K562 (cell line): Measurements from ENCODE around the gene MAP2K4. TPM values are rescaled to one million over a fixed set of nuclear protein-coding genes. Genes with fewer than 3 reads are reported as not detected.

Source experiments
- CC2D1A ChIP-seq: fragments of 450-650 bp; IDR thresholded peaks from 2 replicates; pipeline ENCODE4 v1.6.1; 2017; ENCODE audit warnings: mild to moderate bottlenecking
- CTBP1 ChIP-seq: fragments of 450-650 bp; IDR thresholded peaks from 2 replicates; pipeline ENCODE4 v1.6.1; 2016; ENCODE audit warnings: borderline replicate concordance
- FIP1L1 ChIP-seq: fragments of 200-400 bp; formaldehyde crosslinking; IDR thresholded peaks from 2 replicates; pipeline ENCODE4 v1.6.1; 2018; ENCODE audit warnings: mild to moderate bottlenecking, low read depth, low read length; ENCODE audit not compliant: poor library complexity, severe bottlenecking
- MYC ChIP-seq, 2 experiments: fragments of 250-450 bp in 1 of 2; sonication (Bioruptor Pico) in 1 of 2; IDR thresholded peaks; 2 replicates each; pipeline versions ENCODE4 v1.5.1 to v1.6.1; 2012 to 2021; ENCODE audit warnings: low read depth in 2 of 2, borderline replicate concordance in 1 of 2, improper control_type of control experiment in 1 of 2, low read length in 1 of 2, mild to moderate bottlenecking in 1 of 2, moderate library complexity in 1 of 2
- PURB ChIP-seq: sonication (generic); formaldehyde crosslinking; IDR thresholded peaks from 2 replicates; pipeline ENCODE4 v1.9.0; 2021; ENCODE audit warnings: low read depth, mild to moderate bottlenecking, missing genetic modification reagents
- PYGO2 ChIP-seq: fragments of 450-650 bp; IDR thresholded peaks from 2 replicates; pipeline ENCODE4 v1.6.1; 2016; ENCODE audit warnings: mild to moderate bottlenecking, missing genetic modification characterization, moderate library complexity, missing compliant biosample characterization
- RB1 ChIP-seq: fragments of 450-650 bp; IDR thresholded peaks from 2 replicates; pipeline ENCODE4 v1.6.1; 2017; ENCODE audit warnings: low read depth, mild to moderate bottlenecking
- RNF2 ChIP-seq: sonication (generic); IDR thresholded peaks from 2 replicates; pipeline ENCODE4 v1.6.1; 2016
- SMAD4 ChIP-seq: fragments of 250-450 bp; sonication (Bioruptor Pico); conservative IDR thresholded peaks from 2 replicates; pipeline ENCODE4 v1.8.0; 2021; ENCODE audit warnings: inconsistent platforms, mild to moderate bottlenecking, moderate library complexity
- SP1 ChIP-seq: sonication (generic); formaldehyde crosslinking; IDR thresholded peaks from 2 replicates; pipeline ENCODE4 v1.8.1; 2022; ENCODE audit warnings: mild to moderate bottlenecking, missing genetic modification reagents
- TAF1 ChIP-seq: IDR thresholded peaks from 2 replicates; pipeline ENCODE4 v1.6.1; 2011; ENCODE audit warnings: mild to moderate bottlenecking, low read length, moderate library complexity; ENCODE audit not compliant: insufficient read depth, control insufficient read depth, severe bottlenecking; ENCODE audit errors: extremely low read depth
- TEAD1 ChIP-seq, 2 experiments: fragments of 450-650 bp in 1 of 2; sonication (generic) in 1 of 2; formaldehyde crosslinking; IDR thresholded peaks; 2 replicates each; pipeline versions ENCODE4 v1.4.0 to v1.8.0; 2020 to 2022; ENCODE audit warnings: mild to moderate bottlenecking in 2 of 2, missing genetic modification reagents in 1 of 2
- ZFX ChIP-seq: sonication (generic); formaldehyde crosslinking; IDR thresholded peaks from 2 replicates; pipeline ENCODE4 v1.8.0; 2022; ENCODE audit warnings: mild to moderate bottlenecking, missing genetic modification reagents, moderate library complexity
- polyA plus RNA-seq, 8 experiments: library from polyadenylated mRNA; depleted of rRNA in 4 of 8; stranded (reverse) in 5 of 8; unstranded in 3 of 8; fragments of >200 nt; fragmentation: Nextera tagmentation in 2 of 8; fragmentation: Illumina TruSeq in 1 of 8; extraction: Ambion mirVana in 2 of 8; extraction: Trizol in 1 of 8; gene quantifications; 2 replicates each; pipeline versions ENCODE4 v1.2.1 to v1.2.3, GENCODE V29; 2011 to 2014; ENCODE audit warnings: inconsistent platforms in 1 of 8, missing spikeins in 1 of 8
- total RNA-seq, 7 experiments: library from RNA; depleted of rRNA in 6 of 7; stranded (reverse); fragments of >200 nt in 6 of 7; fragmentation: Illumina TruSeq in 2 of 7; extraction: Trizol in 2 of 7; gene quantifications; 2 replicates each; pipeline versions ENCODE4 v1.2.1 to v1.2.3, GENCODE V29; 2011 to 2021; ENCODE audit warnings: low replicate concordance in 1 of 7
- TF ChIP-seq, protein P1 (sequence below), 2 experiments: IDR thresholded peaks; 2 replicates each; pipeline ENCODE4 v1.6.1; 2012; ENCODE audit warnings: improper control_type of control experiment in 2 of 2, low read depth in 2 of 2, low read length in 2 of 2, borderline replicate concordance in 1 of 2
- TF ChIP-seq, protein P2 (sequence below): fragments of 150-350 bp; IDR thresholded peaks from 2 replicates; pipeline ENCODE4 v1.6.1; 2014; ENCODE audit warnings: low read depth, mild to moderate bottlenecking, low read length, borderline replicate concordance
- TF ChIP-seq, protein P3 (sequence below): sonication (generic); formaldehyde crosslinking; IDR thresholded peaks from 2 replicates; pipeline ENCODE4 v1.8.0; 2022; ENCODE audit warnings: missing genetic modification reagents, mild to moderate bottlenecking, moderate library complexity, borderline replicate concordance
- TF ChIP-seq, protein P4 (sequence below): fragments of 200-800 bp; sonication (Bioruptor generic); IDR thresholded peaks from 2 replicates; pipeline ENCODE4 v1.6.1; 2017; ENCODE audit warnings: missing genetic modification characterization, missing compliant biosample characterization

The MAP2K4 gene
- total and polyA plus RNA-seq, 9 of the 15 experiments (the other 6 are each of a cell fraction or from before 2014, with no cell fraction given): 3.0 to 15.9 (median 10.8) TPM

DNA sequence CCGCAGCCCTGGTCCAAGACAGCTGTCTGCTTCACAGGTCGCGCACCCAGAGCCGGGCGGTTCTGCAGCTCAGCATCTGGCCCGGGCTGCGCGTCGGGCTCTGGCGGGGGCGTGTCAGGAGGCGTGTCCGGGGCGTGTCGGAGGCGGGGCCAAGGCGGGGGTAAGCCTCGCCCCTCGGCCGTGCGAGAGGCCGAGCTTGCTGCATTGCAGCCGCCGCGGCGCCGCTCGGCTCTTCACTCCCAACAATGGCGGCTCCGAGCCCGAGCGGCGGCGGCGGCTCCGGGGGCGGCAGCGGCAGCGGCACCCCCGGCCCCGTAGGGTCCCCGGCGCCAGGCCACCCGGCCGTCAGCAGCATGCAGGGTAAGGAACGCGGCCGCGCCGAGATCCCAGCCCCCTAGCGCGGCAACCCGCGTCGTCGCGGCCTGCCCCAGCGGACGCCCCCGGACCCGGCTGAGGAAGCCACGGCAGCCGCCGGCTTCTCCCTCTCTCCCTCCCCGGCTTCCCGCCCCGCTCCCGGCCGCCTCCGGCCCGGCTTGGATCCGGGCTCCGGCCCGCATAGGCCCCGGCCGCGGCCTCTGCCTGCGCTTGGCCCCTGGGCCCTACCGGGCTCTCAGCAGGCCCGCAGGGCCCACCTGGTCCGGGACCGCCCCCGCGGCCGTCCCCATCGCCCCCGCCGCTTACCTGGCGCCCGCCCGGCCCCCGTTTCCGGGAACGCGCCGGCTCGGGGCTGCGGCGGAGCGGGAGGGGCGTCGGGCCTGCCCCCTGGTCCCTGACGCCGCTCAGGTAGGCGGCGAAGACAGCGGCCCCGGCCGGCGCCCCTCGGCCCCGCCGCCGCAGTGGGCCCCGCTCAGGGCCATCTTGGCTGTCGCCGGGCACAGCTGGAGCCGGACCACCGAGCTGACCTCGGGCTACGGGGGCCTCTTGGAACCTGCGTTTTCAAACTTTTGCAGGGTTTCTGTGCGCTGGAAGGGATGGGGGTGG lies at the start of gene MAP2K4 (continued):
- TF ChIP-seq, protein P1, sequence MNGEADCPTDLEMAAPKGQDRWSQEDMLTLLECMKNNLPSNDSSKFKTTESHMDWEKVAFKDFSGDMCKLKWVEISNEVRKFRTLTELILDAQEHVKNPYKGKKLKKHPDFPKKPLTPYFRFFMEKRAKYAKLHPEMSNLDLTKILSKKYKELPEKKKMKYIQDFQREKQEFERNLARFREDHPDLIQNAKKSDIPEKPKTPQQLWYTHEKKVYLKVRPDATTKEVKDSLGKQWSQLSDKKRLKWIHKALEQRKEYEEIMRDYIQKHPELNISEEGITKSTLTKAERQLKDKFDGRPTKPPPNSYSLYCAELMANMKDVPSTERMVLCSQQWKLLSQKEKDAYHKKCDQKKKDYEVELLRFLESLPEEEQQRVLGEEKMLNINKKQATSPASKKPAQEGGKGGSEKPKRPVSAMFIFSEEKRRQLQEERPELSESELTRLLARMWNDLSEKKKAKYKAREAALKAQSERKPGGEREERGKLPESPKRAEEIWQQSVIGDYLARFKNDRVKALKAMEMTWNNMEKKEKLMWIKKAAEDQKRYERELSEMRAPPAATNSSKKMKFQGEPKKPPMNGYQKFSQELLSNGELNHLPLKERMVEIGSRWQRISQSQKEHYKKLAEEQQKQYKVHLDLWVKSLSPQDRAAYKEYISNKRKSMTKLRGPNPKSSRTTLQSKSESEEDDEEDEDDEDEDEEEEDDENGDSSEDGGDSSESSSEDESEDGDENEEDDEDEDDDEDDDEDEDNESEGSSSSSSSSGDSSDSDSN (IDR thresholded peaks at IDR 0.05; ENCODE audit: borderline replicate concordance in 1 of 2, low read depth in 2 of 2, low read length in 2 of 2): peak; percentile 19 to 89; a peak in 2 of 4 replicates
- TF ChIP-seq FIP1L1 (peak; percentile 19), MYC (IDR thresholded peaks at IDR 0.05; ENCODE audit: low read depth, low read length) (peak; percentile 30; the same call in 1 of the 2 replicates), MYC (CRISPR knock-in tag; IDR thresholded peaks at IDR 0.05; ENCODE audit: borderline replicate concordance, low read depth) (no peak), RB1 (peak; percentile 56), ZFX (CRISPR knock-in tag) (peak; percentile 74), PYGO2 (tag) (no peak), SP1 (CRISPR knock-in tag) (peak; percentile 50; the same call in 1 of the 2 replicates), PURB (CRISPR knock-in tag) (no peak), SMAD4 (CRISPR knock-in tag) (peak; percentile 67), RNF2 (no peak), CC2D1A (no peak), TEAD1 (CRISPR knock-in tag; IDR thresholded peaks at IDR 0.05) (peak in 1 of 2 experiments; percentile 42; a peak in 1 of 4 replicates), TAF1 (peak; percentile 66), CTBP1 (0 out of 2 replicates have a peak, but pooled peaks have one; percentile 46)
- TF ChIP-seq, protein P2, sequence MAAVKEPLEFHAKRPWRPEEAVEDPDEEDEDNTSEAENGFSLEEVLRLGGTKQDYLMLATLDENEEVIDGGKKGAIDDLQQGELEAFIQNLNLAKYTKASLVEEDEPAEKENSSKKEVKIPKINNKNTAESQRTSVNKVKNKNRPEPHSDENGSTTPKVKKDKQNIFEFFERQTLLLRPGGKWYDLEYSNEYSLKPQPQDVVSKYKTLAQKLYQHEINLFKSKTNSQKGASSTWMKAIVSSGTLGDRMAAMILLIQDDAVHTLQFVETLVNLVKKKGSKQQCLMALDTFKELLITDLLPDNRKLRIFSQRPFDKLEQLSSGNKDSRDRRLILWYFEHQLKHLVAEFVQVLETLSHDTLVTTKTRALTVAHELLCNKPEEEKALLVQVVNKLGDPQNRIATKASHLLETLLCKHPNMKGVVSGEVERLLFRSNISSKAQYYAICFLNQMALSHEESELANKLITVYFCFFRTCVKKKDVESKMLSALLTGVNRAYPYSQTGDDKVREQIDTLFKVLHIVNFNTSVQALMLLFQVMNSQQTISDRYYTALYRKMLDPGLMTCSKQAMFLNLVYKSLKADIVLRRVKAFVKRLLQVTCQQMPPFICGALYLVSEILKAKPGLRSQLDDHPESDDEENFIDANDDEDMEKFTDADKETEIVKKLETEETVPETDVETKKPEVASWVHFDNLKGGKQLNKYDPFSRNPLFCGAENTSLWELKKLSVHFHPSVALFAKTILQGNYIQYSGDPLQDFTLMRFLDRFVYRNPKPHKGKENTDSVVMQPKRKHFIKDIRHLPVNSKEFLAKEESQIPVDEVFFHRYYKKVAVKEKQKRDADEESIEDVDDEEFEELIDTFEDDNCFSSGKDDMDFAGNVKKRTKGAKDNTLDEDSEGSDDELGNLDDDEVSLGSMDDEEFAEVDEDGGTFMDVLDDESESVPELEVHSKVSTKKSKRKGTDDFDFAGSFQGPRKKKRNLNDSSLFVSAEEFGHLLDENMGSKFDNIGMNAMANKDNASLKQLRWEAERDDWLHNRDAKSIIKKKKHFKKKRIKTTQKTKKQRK: no peak
- TF ChIP-seq, protein P3, sequence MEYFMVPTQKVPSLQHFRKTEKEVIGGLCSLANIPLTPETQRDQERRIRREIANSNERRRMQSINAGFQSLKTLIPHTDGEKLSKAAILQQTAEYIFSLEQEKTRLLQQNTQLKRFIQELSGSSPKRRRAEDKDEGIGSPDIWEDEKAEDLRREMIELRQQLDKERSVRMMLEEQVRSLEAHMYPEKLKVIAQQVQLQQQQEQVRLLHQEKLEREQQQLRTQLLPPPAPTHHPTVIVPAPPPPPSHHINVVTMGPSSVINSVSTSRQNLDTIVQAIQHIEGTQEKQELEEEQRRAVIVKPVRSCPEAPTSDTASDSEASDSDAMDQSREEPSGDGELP: peak; percentile 49; the same call in 1 of the 2 replicates
- TF ChIP-seq, protein P4, sequence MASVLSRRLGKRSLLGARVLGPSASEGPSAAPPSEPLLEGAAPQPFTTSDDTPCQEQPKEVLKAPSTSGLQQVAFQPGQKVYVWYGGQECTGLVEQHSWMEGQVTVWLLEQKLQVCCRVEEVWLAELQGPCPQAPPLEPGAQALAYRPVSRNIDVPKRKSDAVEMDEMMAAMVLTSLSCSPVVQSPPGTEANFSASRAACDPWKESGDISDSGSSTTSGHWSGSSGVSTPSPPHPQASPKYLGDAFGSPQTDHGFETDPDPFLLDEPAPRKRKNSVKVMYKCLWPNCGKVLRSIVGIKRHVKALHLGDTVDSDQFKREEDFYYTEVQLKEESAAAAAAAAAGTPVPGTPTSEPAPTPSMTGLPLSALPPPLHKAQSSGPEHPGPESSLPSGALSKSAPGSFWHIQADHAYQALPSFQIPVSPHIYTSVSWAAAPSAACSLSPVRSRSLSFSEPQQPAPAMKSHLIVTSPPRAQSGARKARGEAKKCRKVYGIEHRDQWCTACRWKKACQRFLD: no peak
